K562 (cell line): ENCODE data around the gene SLC8A2. TPM values are rescaled to one million over a fixed set of nuclear protein-coding genes. Genes with fewer than 3 reads are reported as not detected.
A peak's percentile ranks its signal among the peaks of the same experiment; 100 is the strongest.

Experiments
- ATF4 ChIP-seq: fragments of 450-650 bp; formaldehyde crosslinking; IDR thresholded peaks from 2 replicates; pipeline ENCODE4 v1.4.0; 2022; ENCODE audit warnings: mild to moderate bottlenecking, moderate library complexity
- CBX8 ChIP-seq: fragments of 200-600 bp; sonication (generic); IDR thresholded peaks from 2 replicates; pipeline ENCODE4 v1.6.1; 2012; ENCODE audit warnings: borderline replicate concordance, mixed run types, low read depth, mild to moderate bottlenecking, moderate library complexity, mixed read lengths, low read length, control low read depth, inconsistent platforms; ENCODE audit not compliant: poor library complexity, severe bottlenecking; ENCODE audit errors: extremely low read depth
- CREB3L1 ChIP-seq: fragments of 450-650 bp; IDR thresholded peaks from 2 replicates; pipeline ENCODE4 v1.6.1; 2014; ENCODE audit warnings: low read depth, mild to moderate bottlenecking, moderate library complexity, borderline replicate concordance
- GTF2F1 ChIP-seq: IDR thresholded peaks from 2 replicates; pipeline ENCODE4 v1.6.1; 2011; ENCODE audit warnings: low read depth, low read length, improper control_type of control experiment
- HMG20B ChIP-seq: fragments of 250-450 bp; sonication (Bioruptor Pico); IDR thresholded peaks from 2 replicates; pipeline ENCODE4 v1.5.0; 2021; ENCODE audit warnings: mild to moderate bottlenecking
- MLX ChIP-seq, 2 experiments: fragments of 450-650 bp in 1 of 2; sonication (generic) in 1 of 2; formaldehyde crosslinking; conservative IDR thresholded peaks; 2 replicates each; pipeline versions ENCODE4 v1.4.0 to v1.8.1; 2020 to 2022; ENCODE audit warnings: mild to moderate bottlenecking in 1 of 2, missing genetic modification reagents in 1 of 2
- PHTF2 ChIP-seq: fragments of 250-450 bp; sonication (Bioruptor Pico); IDR thresholded peaks from 2 replicates; pipeline ENCODE4 v1.5.0; 2021; ENCODE audit warnings: mild to moderate bottlenecking
- PURB ChIP-seq: sonication (generic); formaldehyde crosslinking; IDR thresholded peaks from 2 replicates; pipeline ENCODE4 v1.9.0; 2021; ENCODE audit warnings: low read depth, mild to moderate bottlenecking, missing genetic modification reagents
- RBBP5 ChIP-seq: fragments of 200-600 bp; sonication (generic); IDR thresholded peaks from 2 replicates; pipeline ENCODE4 v1.6.1; 2012; ENCODE audit warnings: borderline replicate concordance, mild to moderate bottlenecking, low read length, control low read depth, inconsistent platforms; ENCODE audit not compliant: insufficient read depth, poor library complexity, severe bottlenecking
- RBM14 ChIP-seq: fragments of 200-400 bp; formaldehyde crosslinking; IDR thresholded peaks from 2 replicates; pipeline ENCODE4 v1.6.1; 2018; ENCODE audit warnings: low read depth, mild to moderate bottlenecking, low read length, moderate library complexity, borderline replicate concordance; ENCODE audit not compliant: insufficient read depth
- SP1 ChIP-seq: sonication (generic); formaldehyde crosslinking; IDR thresholded peaks from 2 replicates; pipeline ENCODE4 v1.8.1; 2022; ENCODE audit warnings: mild to moderate bottlenecking, missing genetic modification reagents
- TCF7 ChIP-seq: sonication (generic); IDR thresholded peaks from 2 replicates; pipeline ENCODE4 v1.6.1; 2016; ENCODE audit warnings: antibody characterized with exemption, borderline replicate concordance
- XRCC5 ChIP-seq: fragments of 200-400 bp; formaldehyde crosslinking; IDR thresholded peaks from 2 replicates; pipeline ENCODE4 v1.6.1; 2017; ENCODE audit warnings: low read depth, mild to moderate bottlenecking, low read length
- ZNF121 ChIP-seq: sonication (generic); formaldehyde crosslinking; conservative IDR thresholded peaks from 2 replicates; pipeline ENCODE4 v1.8.0; 2022; ENCODE audit warnings: missing genetic modification reagents
- polyA plus RNA-seq, 8 experiments: library from polyadenylated mRNA; depleted of rRNA in 4 of 8; stranded (reverse) in 5 of 8; unstranded in 3 of 8; fragments of >200 nt; fragmentation: Nextera tagmentation in 2 of 8; fragmentation: Illumina TruSeq in 1 of 8; extraction: Ambion mirVana in 2 of 8; extraction: Trizol in 1 of 8; gene quantifications; 2 replicates each; pipeline versions ENCODE4 v1.2.1 to v1.2.3, GENCODE V29; 2011 to 2014; ENCODE audit warnings: inconsistent platforms in 1 of 8, missing spikeins in 1 of 8
- total RNA-seq, 7 experiments: library from RNA; depleted of rRNA in 6 of 7; stranded (reverse); fragments of >200 nt in 6 of 7; fragmentation: Illumina TruSeq in 2 of 7; extraction: Trizol in 2 of 7; gene quantifications; 2 replicates each; pipeline versions ENCODE4 v1.2.1 to v1.2.3, GENCODE V29; 2011 to 2021; ENCODE audit warnings: low replicate concordance in 1 of 7
- TF ChIP-seq, protein P1 (sequence below): IDR thresholded peaks from 2 replicates; pipeline ENCODE4 v1.6.1; 2011; ENCODE audit warnings: borderline replicate concordance, low read depth, mild to moderate bottlenecking, moderate library complexity, low read length; ENCODE audit not compliant: insufficient read depth, poor library complexity, severe bottlenecking
- TF ChIP-seq, protein P2 (sequence below): fragments of 200-800 bp; sonication (Bioruptor generic); IDR thresholded peaks from 2 replicates; pipeline ENCODE4 v1.6.1; 2017; ENCODE audit warnings: missing genetic modification characterization, missing compliant biosample characterization

SLC8A2 gene
- total and polyA plus RNA-seq, 9 of the 15 experiments (the other 6 are each of a cell fraction or from before 2014, with no cell fraction given) = 0.07 to 0.66 (median 0.24) TPM; not detected in 3

- TF ChIP-seq, protein P1, sequence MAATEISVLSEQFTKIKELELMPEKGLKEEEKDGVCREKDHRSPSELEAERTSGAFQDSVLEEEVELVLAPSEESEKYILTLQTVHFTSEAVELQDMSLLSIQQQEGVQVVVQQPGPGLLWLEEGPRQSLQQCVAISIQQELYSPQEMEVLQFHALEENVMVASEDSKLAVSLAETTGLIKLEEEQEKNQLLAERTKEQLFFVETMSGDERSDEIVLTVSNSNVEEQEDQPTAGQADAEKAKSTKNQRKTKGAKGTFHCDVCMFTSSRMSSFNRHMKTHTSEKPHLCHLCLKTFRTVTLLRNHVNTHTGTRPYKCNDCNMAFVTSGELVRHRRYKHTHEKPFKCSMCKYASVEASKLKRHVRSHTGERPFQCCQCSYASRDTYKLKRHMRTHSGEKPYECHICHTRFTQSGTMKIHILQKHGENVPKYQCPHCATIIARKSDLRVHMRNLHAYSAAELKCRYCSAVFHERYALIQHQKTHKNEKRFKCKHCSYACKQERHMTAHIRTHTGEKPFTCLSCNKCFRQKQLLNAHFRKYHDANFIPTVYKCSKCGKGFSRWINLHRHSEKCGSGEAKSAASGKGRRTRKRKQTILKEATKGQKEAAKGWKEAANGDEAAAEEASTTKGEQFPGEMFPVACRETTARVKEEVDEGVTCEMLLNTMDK = peak; percentile 83
- TF ChIP-seq RBBP5 (peak; percentile 62), HMG20B (no peak), ATF4 (CRISPR knock-in tag) (no peak), XRCC5 (peak; percentile 94), SP1 (CRISPR knock-in tag) (peak; percentile 98), PHTF2 (no peak), CREB3L1 (peak; percentile 69; the same call in 1 of the 2 replicates), ZNF121 (CRISPR knock-in tag) (no peak), RBM14 (no peak), CBX8 (no peak), TCF7 (0 out of 2 replicates have a peak, but pooled peaks have one; percentile 26), MLX (CRISPR knock-in tag; conservative IDR thresholded peaks at IDR 0.05) (no peak), GTF2F1 (no peak), PURB (CRISPR knock-in tag) (no peak)
- TF ChIP-seq, protein P2, sequence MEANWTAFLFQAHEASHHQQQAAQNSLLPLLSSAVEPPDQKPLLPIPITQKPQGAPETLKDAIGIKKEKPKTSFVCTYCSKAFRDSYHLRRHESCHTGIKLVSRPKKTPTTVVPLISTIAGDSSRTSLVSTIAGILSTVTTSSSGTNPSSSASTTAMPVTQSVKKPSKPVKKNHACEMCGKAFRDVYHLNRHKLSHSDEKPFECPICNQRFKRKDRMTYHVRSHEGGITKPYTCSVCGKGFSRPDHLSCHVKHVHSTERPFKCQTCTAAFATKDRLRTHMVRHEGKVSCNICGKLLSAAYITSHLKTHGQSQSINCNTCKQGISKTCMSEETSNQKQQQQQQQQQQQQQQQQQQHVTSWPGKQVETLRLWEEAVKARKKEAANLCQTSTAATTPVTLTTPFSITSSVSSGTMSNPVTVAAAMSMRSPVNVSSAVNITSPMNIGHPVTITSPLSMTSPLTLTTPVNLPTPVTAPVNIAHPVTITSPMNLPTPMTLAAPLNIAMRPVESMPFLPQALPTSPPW (CRISPR knock-in tag) = peak; percentile 85
Observed at GRCh38 chr19:47483800-47484690, 12.4 kb upstream of the SLC8A2 start, which contains the start of gene KPTN (continued).
